Measurements from ENCODE around the gene SHCBP1L.

DNA sequence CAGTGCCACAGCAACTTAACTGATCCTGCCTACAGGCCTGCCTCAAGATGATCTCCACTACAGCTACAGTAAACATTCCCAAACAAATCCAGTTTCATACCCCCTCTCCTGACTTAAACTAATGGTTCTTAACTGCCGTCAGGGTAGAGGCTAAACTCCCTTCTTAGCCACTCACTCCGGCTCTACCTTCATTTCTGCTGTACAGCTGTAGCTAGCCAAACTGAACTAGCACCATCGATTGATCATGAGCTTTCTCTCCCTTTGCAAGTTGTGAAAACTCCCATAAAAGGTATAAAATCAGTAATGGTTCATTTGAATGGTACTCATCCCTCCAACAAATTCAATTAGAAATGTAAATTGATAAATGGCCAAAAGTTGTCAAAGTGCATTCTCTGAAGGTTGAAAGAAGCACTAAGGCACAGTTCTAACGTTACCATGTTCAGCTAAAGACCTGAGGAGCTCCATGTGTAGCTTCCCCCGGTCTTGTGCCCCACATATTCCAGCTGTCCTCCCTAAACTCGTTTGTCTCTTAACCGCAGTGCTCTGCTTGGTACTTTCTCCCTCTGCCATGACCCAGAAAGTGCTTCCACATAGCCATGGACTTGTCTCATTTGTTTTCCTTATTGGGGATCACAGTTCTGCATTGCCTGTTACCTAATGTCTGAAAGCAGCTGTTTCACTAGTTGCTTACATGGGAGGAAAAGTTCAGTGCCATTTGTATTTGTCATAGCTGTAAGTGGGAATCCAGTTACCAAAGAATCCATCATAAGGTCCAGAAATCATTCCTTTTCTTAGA lies 64.0 kb downstream of the SHCBP1L start:
- TF ChIP-seq SRSF1 (IDR thresholded peaks at IDR 0.05; ENCODE audit: low read depth, low read length) (no peak), NR1H2 (CRISPR knock-in tag; IDR thresholded peaks at IDR 0.05) (no peak), POLR2AphosphoS5 (IDR thresholded peaks at IDR 0.05; ENCODE audit: control insufficient read depth, insufficient read depth, low read depth, low read length) (peak; percentile 51; the same call in 1 of the 2 replicates), HMG20A (CRISPR knock-in tag; conservative IDR thresholded peaks at IDR 0.05) (no peak), SETDB1 (IDR thresholded peaks at IDR 0.05; ENCODE audit: low read length) (no peak)
- TF ChIP-seq, protein P1, sequence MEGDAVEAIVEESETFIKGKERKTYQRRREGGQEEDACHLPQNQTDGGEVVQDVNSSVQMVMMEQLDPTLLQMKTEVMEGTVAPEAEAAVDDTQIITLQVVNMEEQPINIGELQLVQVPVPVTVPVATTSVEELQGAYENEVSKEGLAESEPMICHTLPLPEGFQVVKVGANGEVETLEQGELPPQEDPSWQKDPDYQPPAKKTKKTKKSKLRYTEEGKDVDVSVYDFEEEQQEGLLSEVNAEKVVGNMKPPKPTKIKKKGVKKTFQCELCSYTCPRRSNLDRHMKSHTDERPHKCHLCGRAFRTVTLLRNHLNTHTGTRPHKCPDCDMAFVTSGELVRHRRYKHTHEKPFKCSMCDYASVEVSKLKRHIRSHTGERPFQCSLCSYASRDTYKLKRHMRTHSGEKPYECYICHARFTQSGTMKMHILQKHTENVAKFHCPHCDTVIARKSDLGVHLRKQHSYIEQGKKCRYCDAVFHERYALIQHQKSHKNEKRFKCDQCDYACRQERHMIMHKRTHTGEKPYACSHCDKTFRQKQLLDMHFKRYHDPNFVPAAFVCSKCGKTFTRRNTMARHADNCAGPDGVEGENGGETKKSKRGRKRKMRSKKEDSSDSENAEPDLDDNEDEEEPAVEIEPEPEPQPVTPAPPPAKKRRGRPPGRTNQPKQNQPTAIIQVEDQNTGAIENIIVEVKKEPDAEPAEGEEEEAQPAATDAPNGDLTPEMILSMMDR (IDR thresholded peaks at IDR 0.05 in 2 of 3, conservative IDR thresholded peaks at IDR 0.05 in 1 of 3; ENCODE audit: insufficient read depth in 2 of 3, low read depth in 1 of 3, low read length in 3 of 3), result no peak
- TF ChIP-seq, protein P2, sequence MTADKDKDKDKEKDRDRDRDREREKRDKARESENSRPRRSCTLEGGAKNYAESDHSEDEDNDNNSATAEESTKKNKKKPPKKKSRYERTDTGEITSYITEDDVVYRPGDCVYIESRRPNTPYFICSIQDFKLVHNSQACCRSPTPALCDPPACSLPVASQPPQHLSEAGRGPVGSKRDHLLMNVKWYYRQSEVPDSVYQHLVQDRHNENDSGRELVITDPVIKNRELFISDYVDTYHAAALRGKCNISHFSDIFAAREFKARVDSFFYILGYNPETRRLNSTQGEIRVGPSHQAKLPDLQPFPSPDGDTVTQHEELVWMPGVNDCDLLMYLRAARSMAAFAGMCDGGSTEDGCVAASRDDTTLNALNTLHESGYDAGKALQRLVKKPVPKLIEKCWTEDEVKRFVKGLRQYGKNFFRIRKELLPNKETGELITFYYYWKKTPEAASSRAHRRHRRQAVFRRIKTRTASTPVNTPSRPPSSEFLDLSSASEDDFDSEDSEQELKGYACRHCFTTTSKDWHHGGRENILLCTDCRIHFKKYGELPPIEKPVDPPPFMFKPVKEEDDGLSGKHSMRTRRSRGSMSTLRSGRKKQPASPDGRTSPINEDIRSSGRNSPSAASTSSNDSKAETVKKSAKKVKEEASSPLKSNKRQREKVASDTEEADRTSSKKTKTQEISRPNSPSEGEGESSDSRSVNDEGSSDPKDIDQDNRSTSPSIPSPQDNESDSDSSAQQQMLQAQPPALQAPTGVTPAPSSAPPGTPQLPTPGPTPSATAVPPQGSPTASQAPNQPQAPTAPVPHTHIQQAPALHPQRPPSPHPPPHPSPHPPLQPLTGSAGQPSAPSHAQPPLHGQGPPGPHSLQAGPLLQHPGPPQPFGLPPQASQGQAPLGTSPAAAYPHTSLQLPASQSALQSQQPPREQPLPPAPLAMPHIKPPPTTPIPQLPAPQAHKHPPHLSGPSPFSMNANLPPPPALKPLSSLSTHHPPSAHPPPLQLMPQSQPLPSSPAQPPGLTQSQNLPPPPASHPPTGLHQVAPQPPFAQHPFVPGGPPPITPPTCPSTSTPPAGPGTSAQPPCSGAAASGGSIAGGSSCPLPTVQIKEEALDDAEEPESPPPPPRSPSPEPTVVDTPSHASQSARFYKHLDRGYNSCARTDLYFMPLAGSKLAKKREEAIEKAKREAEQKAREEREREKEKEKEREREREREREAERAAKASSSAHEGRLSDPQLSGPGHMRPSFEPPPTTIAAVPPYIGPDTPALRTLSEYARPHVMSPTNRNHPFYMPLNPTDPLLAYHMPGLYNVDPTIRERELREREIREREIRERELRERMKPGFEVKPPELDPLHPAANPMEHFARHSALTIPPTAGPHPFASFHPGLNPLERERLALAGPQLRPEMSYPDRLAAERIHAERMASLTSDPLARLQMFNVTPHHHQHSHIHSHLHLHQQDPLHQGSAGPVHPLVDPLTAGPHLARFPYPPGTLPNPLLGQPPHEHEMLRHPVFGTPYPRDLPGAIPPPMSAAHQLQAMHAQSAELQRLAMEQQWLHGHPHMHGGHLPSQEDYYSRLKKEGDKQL (CRISPR knock-in tag; IDR thresholded peaks at IDR 0.05; ENCODE audit: borderline replicate concordance), result no peak

All from K562 (cell line).